HG03108 (cell line): ENCODE measurements around the gene MN1.

Experiments
- ATAC-seq: cut with Tn5 transposase; IDR thresholded peaks from one replicate; pipeline ENCODE4 v1.9.1; 2021; ENCODE audit warnings: moderate library complexity; ENCODE audit not compliant: unreplicated experiment

MN1 gene

DNA sequence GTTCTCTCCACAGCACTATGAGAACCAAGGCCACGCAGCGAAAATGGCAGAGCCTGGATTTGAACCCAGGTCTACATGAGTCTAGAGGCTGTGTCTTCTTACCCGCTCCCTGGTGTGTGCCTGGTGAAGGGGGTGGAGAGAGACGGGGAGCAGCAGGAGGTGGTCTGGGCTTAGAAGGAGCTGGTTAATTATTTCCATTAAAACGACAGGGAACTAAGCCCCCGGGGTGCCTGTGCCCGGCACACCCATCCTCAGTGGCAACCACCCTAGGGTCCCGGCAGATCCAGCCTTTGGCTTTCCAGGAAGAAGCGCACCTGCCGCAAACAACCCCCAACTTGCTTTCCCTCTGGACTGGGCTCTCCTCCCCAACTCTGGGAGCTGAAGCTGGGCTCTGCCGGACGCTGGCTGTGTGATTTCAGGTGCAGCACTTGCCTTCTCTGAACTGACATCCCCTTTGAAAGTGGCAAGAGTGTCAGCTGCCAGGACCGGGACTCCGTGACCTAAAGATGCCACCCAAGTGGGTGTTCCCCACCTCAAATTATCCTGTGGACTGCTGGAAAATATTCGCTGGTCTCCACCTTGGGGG is 35.8 kb downstream of the MN1 start:
- ATAC-seq: no peak

- ATAC-seq: no peak
These were observed 36.8 kb downstream of the MN1 start for GRCh38 chr22:27764722-27765236.

- ATAC-seq: no peak
These were observed 39.9 kb downstream of the MN1 start for GRCh38 chr22:27761665-27762064.

- no peak for ATAC-seq
These were observed 40.6 kb downstream of the MN1 start for GRCh38 chr22:27761000-27761399.

GRCh38 chr22:27760474-27760873 is 41.1 kb downstream of the MN1 start:
- no peak for ATAC-seq

GRCh38 chr22:27757928-27758525 is 43.5 kb downstream of the MN1 start:
- ATAC-seq: no peak

DNA sequence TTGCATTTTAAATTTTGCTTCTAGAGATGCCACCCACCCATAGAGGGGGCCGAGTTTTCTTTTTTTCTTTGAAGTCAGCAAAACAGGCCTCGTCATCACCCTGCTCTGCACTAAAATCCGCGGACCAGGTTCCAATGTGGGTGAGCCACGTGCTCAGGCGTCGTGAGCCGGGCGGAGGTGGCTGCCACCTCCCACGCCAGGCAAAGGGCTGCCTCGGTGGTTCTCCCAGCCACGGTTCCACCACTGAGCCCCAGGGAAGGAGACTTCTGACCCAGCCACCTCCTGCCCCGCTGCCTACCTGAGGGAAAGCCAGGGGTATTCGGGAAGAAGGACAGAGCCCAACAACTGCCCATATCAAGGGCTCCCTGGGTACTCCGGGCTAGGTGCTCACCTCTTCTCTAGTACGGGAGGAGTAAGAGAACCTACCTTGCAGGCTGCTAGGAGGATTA is 45.3 kb downstream of the MN1 start:
- no peak for ATAC-seq

- ATAC-seq: no peak
These were observed 45.9 kb downstream of the MN1 start for GRCh38 chr22:27755521-27756211.

- no peak for ATAC-seq
These were observed 46.6 kb downstream of the MN1 start for GRCh38 chr22:27754888-27755480.

DNA sequence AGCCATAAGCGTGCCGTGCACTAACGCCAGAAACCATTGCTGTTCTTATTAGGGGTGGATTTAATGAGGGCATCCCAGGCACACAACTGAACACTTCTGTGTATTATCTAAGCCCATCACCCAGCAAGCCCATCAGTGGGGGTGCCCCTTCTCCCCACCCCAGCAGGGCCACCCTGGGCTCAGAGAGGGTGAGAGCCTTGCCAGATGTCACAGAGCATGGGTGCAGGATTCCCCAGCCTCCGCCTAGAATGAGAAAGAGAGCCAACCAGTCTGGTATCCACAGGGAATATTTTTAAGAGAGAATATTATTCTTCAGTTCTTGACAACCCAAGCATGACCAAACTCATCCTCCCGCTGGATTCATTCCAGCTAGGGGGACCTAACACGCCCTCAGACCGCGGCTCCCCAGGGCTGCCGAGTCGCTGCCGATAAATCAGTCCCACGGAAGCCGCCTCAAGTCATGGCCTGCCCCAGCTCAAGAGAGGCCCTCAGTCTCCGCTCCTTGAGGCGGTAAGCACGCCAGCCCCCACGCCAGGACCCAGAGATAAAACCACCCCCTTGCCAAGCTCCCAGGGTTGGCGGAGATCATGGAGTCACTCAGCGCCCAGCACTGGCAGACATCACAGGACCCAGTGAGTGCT is 47.2 kb downstream of the MN1 start:
- ATAC-seq: no peak

DNA sequence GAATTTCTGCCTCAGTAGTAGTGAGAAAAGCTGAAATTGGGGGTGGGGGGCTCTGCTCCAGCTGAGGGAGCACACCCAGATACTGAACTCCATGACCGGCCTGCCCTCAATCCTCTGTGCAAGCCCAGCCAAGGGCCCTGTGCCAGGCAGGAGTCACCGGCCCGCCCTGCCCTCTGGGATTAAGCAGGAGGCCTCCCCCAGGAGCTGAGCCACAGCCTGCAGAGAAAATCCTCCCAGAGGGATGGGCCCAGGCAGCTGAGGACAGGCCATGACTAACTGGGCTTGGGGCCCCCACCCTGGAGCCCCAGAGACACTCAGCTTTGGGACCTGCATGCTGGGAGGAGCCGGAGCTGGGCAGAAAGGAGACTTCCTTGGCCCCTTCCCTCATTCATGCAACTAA is 48.8 kb downstream of the MN1 start:
- no peak for ATAC-seq

DNA sequence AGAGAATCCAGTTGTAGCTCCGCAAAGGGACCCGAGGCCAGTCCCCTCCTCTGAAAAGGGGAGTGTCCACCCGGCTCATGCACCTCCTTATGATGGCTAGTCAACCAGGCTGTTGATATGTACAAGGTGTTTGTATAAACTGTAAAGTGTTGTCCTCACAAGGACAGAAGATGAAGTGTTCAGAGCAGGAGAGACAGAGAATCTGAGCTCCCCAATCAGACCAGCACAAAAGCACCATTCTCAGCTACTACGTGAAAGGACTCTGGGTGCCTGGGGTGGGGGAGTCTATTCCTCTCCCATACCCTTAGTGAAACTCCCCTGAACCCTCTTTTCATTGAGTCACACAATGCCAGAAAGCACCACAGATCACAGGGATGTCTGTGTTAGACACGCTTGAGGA is 49.4 kb downstream of the MN1 start:
- ATAC-seq: no peak

GRCh38 chr22:27751277-27752070 is 50.1 kb downstream of the MN1 start:
- no peak for ATAC-seq

GRCh38 chr22:27750584-27751265 is 50.8 kb downstream of the MN1 start:
- no peak for ATAC-seq

- ATAC-seq: no peak
These were observed 51.8 kb downstream of the MN1 start for GRCh38 chr22:27749597-27750225.

DNA sequence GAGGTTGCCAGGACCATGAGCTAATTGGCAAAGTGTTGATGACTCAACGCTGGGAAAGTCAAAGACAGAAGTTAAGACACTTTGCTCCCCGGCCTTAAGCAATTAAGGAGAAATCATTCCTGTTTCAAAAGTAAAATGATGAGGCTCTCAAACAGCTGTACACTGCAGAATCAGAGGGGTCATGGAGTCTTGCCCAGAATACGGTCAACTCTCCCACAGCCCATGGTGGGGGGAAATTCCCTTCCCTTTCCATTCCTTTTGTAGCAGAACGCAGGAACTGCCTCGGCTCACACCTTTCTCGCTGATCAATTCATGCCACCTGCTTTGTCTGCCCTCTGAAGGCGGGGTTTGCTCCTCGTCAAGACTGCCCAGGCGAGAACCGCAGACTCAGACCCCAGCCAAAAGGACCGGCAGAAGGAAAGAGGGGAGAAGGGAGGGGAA is 52.8 kb downstream of the MN1 start:
- ATAC-seq: no peak

DNA sequence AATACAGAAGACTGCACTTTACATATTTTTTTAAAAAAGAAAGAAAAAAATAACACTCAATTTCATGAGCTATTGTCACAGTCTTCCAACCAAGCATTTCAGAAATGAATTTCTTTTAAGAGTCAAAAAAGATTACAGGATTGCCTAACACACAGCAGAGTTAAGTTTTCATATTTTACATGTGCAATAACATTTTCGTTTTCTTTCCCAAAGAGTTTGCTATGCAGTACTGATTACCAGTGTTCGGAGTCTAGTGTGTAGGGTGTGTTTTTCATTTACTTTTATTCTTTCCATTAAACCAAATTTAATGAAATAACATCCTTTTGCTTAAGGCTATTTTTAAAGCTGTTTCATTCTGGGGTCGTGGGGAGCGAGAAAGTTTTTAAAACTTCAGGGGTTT is 53.2 kb downstream of the MN1 start:
- no peak for ATAC-seq

- no peak for ATAC-seq
These were observed 53.9 kb downstream of the MN1 start for GRCh38 chr22:27747396-27748221.

GRCh38 chr22:27746918-27747317 is 54.6 kb downstream of the MN1 start:
- no peak for ATAC-seq
